Measurements from ENCODE around the gene GLT8D1.
"Not testable (repeated sequence)": the region's sequence is repeated elsewhere in the genome, so short reads cannot be mapped to it uniquely, and the experiment has no call there.

Gene GLT8D1

GRCh38 chr3:52705688-52706686 is at the start of gene GLT8D1, which contains the start of gene SPCS1:
TSS of gene GLT8D1 (minus strand) at chr3:52705791. CDS start at chr3:52700460, 5,331 bp downstream.
TSS of gene SPCS1 (plus strand) at chr3:52706106. CDS start at chr3:52706247, 141 bp downstream.
- peak; percentile 40 to 98 (median 86) for DNase-seq

DNA sequence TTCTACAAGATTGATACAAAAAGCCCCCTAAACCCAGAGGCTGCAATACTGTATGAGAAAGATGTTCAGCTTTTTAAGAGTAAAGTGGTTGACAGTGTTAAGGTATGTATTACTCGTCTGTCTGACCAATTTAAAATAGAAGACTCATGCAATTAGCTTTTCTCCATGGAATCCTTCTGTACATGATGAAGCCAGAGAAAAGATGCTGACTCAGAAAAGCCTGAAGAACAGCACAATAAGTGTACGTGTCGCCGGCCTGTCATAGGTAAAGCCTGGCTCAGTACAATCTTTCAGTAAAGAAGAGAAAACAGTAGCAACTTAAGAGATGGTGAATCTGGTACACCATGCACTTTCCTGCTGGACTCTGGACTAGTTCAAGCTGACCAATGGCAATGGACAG is 48.8 kb upstream of the GLT8D1 start:
- DNase-seq, result no peak

DNA sequence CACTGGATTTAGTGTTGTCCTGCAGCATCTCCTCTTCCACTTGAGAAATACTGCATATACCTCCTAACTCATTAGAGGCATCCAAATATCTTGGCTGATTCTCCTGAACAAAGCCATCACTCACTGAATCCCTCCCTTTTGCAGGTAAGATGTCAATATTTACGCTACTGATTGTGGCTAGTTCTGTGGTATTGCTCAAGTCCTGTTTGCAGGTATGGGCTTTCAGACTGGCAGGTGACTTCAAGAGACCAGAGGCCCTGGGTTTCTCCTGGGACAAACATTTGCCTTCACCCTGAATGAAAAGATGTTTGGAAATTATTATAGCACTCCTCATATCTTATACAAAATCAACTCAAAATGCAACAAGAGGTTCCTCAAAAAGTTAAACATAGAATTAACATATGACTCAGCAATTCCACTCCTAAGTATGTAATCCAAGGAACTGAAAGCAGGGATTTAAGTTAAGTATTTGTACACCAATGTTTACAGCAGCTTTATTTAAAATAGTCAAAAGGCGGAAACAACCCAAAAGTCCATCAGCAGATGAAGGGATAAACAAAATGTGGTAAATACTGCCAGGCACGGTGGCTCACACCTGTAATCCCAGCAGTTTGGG is 46.6 kb upstream of the GLT8D1 start:
- no peak for DNase-seq

- no peak for DNase-seq
These were observed 38.1 kb upstream of the GLT8D1 start for GRCh38 chr3:52743721-52744120.

GRCh38 chr3:52743152-52743551 is 37.6 kb upstream of the GLT8D1 start:
- no peak for DNase-seq

GRCh38 chr3:52742418-52743041 is 36.9 kb upstream of the GLT8D1 start:
- DNase-seq, result no peak

GRCh38 chr3:52739730-52740129 is 34.1 kb upstream of the GLT8D1 start:
- DNase-seq, result no peak

GRCh38 chr3:52733256-52733891 is 27.8 kb upstream of the GLT8D1 start:
- no peak for DNase-seq

GRCh38 chr3:52731590-52731989 is 26.0 kb upstream of the GLT8D1 start:
- no peak for DNase-seq

GRCh38 chr3:52730681-52731080 is 25.1 kb upstream of the GLT8D1 start:
- DNase-seq, result no peak

GRCh38 chr3:52728753-52729152 is 23.2 kb upstream of the GLT8D1 start:
- DNase-seq, result not testable (repeated sequence)

- no peak for DNase-seq
These were observed 18.9 kb upstream of the GLT8D1 start for GRCh38 chr3:52724511-52724910.

- no peak for DNase-seq
These were observed 18.3 kb upstream of the GLT8D1 start for GRCh38 chr3:52723935-52724334.

GRCh38 chr3:52722491-52722890 is 16.9 kb upstream of the GLT8D1 start:
- DNase-seq, result no peak

GRCh38 chr3:52721730-52722008 is 16.1 kb upstream of the GLT8D1 start:
- DNase-seq, result no peak

GRCh38 chr3:52721002-52721729 is 15.6 kb upstream of the GLT8D1 start:
- DNase-seq, result no peak

GRCh38 chr3:52719618-52720017 is 14.0 kb upstream of the GLT8D1 start:
- no peak for DNase-seq

DNA sequence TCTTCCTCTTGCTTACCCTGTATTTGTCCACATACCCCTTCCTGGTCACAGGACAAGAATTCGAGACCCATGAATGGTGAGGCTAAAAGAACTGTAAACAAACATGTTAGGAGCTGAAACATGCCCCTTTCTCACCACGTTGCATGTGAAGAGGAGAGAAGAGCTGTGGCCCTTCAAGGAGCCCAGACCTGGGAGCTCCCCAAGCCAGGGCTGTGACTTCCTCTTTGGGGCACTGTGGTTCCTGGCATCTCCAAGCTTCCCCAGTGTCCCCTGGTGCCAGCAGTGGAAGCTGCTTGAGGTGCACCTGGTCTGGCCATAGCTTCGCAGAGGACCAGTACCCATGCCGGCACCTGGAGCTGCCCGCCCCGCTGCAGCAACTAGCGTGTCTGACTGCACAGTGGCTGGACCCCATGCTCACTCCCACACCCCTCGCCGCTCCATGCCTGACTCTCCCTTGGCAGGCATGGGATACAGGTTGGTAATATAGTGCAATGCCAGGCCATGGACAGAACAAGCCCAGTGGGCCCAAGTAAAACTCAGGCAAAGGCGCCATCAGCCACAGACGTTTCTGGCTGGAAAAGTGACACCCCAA is 10.2 kb upstream of the GLT8D1 start:
- no peak for DNase-seq

- DNase-seq, result no peak
These were observed 9.0 kb upstream of the GLT8D1 start for GRCh38 chr3:52714335-52715302.

Measured in hypothalamus (tissue), 51 donors.